Keratinocyte (primary cell): Measurements from ENCODE around the gene CISD1. TPM values are rescaled to one million over a fixed set of nuclear protein-coding genes. Genes with fewer than 3 reads are reported as not detected.

Experiments
- DNase-seq: peaks from one replicate; pipeline ENCODE4 v3.0.0-alpha.2; 2011; ENCODE audit warnings: low read depth, missing footprints, low spot score
- FAIRE-seq: peaks from 2 replicates; lab custom pipeline; 2011; peaks lifted over from hg19 to GRCh38; lab: Jason Lieb, UNC
- H2AFZ ChIP-seq: 2 replicates; pipeline ENCODE4 v1.6.0; 2012; ENCODE audit warnings: low read length, control low read depth, inconsistent platforms; ENCODE audit not compliant: control insufficient read depth
- H3K27ac ChIP-seq: 2 replicates; pipeline ENCODE4 v1.5.1; 2011; ENCODE audit warnings: low read length; ENCODE audit not compliant: control insufficient read depth, insufficient read depth
- H3K27me3 ChIP-seq: 3 replicates; pipeline ENCODE4 v1.6.0; 2011; ENCODE audit warnings: low read length; ENCODE audit not compliant: control insufficient read depth, insufficient read depth; ENCODE audit errors: extremely low read depth
- H3K36me3 ChIP-seq, 2 experiments: 2 replicates in 1 of 2; 3 replicates in 1 of 2; pipeline ENCODE4 v1.5.1; 2011; ENCODE audit warnings: low read length in 2 of 2, mild to moderate bottlenecking in 1 of 2; ENCODE audit not compliant: control insufficient read depth in 2 of 2, insufficient read depth in 2 of 2; ENCODE audit errors: extremely low read depth in 1 of 2
- H3K4me1 ChIP-seq: 3 replicates; pipeline ENCODE4 v1.5.1; 2011; ENCODE audit warnings: low read length; ENCODE audit not compliant: control insufficient read depth, insufficient read depth; ENCODE audit errors: extremely low read depth
- H3K4me2 ChIP-seq: 3 replicates; pipeline ENCODE4 v1.6.0; 2011; ENCODE audit warnings: low read depth, low read length; ENCODE audit not compliant: control insufficient read depth, insufficient read depth; ENCODE audit errors: extremely low read depth
- H3K4me3 ChIP-seq, 3 experiments: fragments of 200-600 bp in 1 of 3; sonication (generic) in 1 of 3; 2 replicates in 2 of 3; 3 replicates in 1 of 3; pipeline ENCODE4 v1.5.1; 2011 to 2016; ENCODE audit warnings: low read length in 3 of 3, mild to moderate bottlenecking in 3 of 3, control low read depth in 2 of 3, inconsistent platforms in 1 of 3, low read depth in 1 of 3, mixed read lengths in 1 of 3, mixed run types in 1 of 3, moderate library complexity in 1 of 3; ENCODE audit not compliant: control insufficient read depth in 2 of 3, insufficient read depth in 2 of 3; ENCODE audit errors: extremely low read depth in 1 of 3
- H3K79me2 ChIP-seq: 2 replicates; pipeline ENCODE4 v1.6.0; 2012; ENCODE audit warnings: low read length; ENCODE audit not compliant: control insufficient read depth, insufficient read depth
- H3K9ac ChIP-seq: 3 replicates; pipeline ENCODE4 v1.6.0; 2011; ENCODE audit warnings: low read length; ENCODE audit not compliant: control insufficient read depth, insufficient read depth; ENCODE audit errors: extremely low read depth
- H3K9me1 ChIP-seq: 3 replicates; pipeline ENCODE4 v1.6.0; 2011; ENCODE audit warnings: low read length; ENCODE audit not compliant: control insufficient read depth, insufficient read depth; ENCODE audit errors: extremely low read depth
- H3K9me3 ChIP-seq: 2 replicates; pipeline ENCODE4 v1.5.1; 2012; ENCODE audit warnings: low read depth, low read length; ENCODE audit not compliant: control insufficient read depth
- H4K20me1 ChIP-seq: 3 replicates; pipeline ENCODE4 v1.6.0; 2011; ENCODE audit warnings: low read length; ENCODE audit not compliant: control insufficient read depth, insufficient read depth; ENCODE audit errors: extremely low read depth
- CTCF ChIP-seq, 3 experiments: IDR thresholded peaks in 1 of 3; conservative IDR thresholded peaks in 1 of 3; optimal IDR thresholded peaks in 1 of 3; 2 replicates in 2 of 3; 3 replicates in 1 of 3; pipeline versions ENCODE3 to v1.5.1; 2011; ENCODE audit warnings: low read length in 3 of 3, mild to moderate bottlenecking in 3 of 3, moderate library complexity in 2 of 3, control low read depth in 1 of 3, inconsistent platforms in 1 of 3; ENCODE audit not compliant: insufficient read depth in 2 of 3; ENCODE audit errors: extremely low read depth in 1 of 3
- EZH2 ChIP-seq: IDR thresholded peaks from one replicate; pipeline ENCODE4 v1.6.1; 2012; ENCODE audit warnings: inconsistent platforms, mild to moderate bottlenecking, low read length, moderate library complexity
- dilution Hi-C: fragments of 300-500 bp; cut with MboI; formaldehyde crosslinking; loops from one replicate; pipeline ENCODE4 v1.7.0; 2020; ENCODE audit warnings: low sequenced_read_pairs; ENCODE audit not compliant: extremely low pct_ligation_motif_present
- polyA plus RNA-seq, 5 experiments: library from polyadenylated mRNA; depleted of rRNA in 3 of 5; stranded (reverse) in 3 of 5; stranded (forward) in 1 of 5; unstranded in 1 of 5; fragments of >200 nt; gene quantifications; 1 replicate in 1 of 5; 2 replicates in 3 of 5; 3 replicates in 1 of 5; pipeline versions ENCODE4 v1.2.1 to v1.2.3, GENCODE V29; 2011 to 2012; ENCODE audit warnings: missing spikeins in 2 of 5, low read depth in 1 of 5, low replicate concordance in 1 of 5

CISD1 gene
- polyA plus RNA-seq, 1 donor (not counting 4 experiments of a cell fraction or from before 2014, with no cell fraction given): 81.7 TPM

- no peak for FAIRE-seq
- dilution Hi-C loops: no loop called here
- TF ChIP-seq CTCF (optimal IDR thresholded peaks at IDR 0.05 in 1 of 3, IDR thresholded peaks at IDR 0.05 in 1 of 3, conservative IDR thresholded peaks at IDR 0.05 in 1 of 3; ENCODE audit: extremely low read depth in 1 of 3, insufficient read depth in 2 of 3, low read length in 3 of 3): no peak
- TF ChIP-seq EZH2: no peak
Measured at GRCh38 chr10:58304099-58304633, 35.2 kb downstream of the CISD1 start.

GRCh38 chr10:58305821-58306220, 36.9 kb downstream of the CISD1 start:
- Histone ChIP-seq H3K4me1 (no peaks in the 10 kb centered on the region), H3K9me3 (no peaks in the 10 kb centered on the region), H3K79me2 (no peaks in the 10 kb centered on the region), H3K27ac (no peak overlapping the region), H3K9me1 (no peaks in the 10 kb centered on the region), H3K27me3 (peaks cover 5% of the 10 kb centered on the region), H3K9ac (no peak overlapping the region), H3K36me3 (no peaks in the 10 kb centered on the region), H3K4me3 (no peak overlapping the region), H4K20me1 (no peaks in the 10 kb centered on the region), H2AFZ (no peak overlapping the region), H3K4me2 (no peak overlapping the region)
- DNase-seq: no peak
- TF ChIP-seq CTCF (optimal IDR thresholded peaks at IDR 0.05 in 1 of 3, IDR thresholded peaks at IDR 0.05 in 1 of 3, conservative IDR thresholded peaks at IDR 0.05 in 1 of 3; ENCODE audit: extremely low read depth in 1 of 3, insufficient read depth in 2 of 3, low read length in 3 of 3) (no peak), EZH2 (no peak)
- dilution Hi-C loops: no loop called here
- no peak for FAIRE-seq

More at GRCh38 chr10:58304099-58304633, 35.2 kb downstream of the CISD1 start:
- H3K4me3 ChIP-seq: no peak overlapping the region
- no peak overlapping the region for H3K27ac ChIP-seq
- no peaks in the 10 kb centered on the region for H3K4me1 ChIP-seq
- H3K9me3 ChIP-seq: no peaks in the 10 kb centered on the region
- H3K27me3 ChIP-seq: peaks cover 5% of the 10 kb centered on the region
- no peaks in the 10 kb centered on the region for H3K36me3 ChIP-seq
- no peak for DNase-seq
- no peak overlapping the region for H2AFZ ChIP-seq
- no peaks in the 10 kb centered on the region for H3K9me1 ChIP-seq
- H3K4me2 ChIP-seq: no peak overlapping the region
- no peaks in the 10 kb centered on the region for H3K79me2 ChIP-seq
- no peaks in the 10 kb centered on the region for H4K20me1 ChIP-seq
- no peak overlapping the region for H3K9ac ChIP-seq
